ENCODE results near the gene CHCHD3. TPM values are rescaled to one million over a fixed set of nuclear protein-coding genes. Genes with fewer than 3 reads are reported as not detected.

CHCHD3 gene
- total RNA-seq, 1 donor from 2014 or later = 61.5 TPM

- H3K27ac Mint-ChIP-seq (ENCODE audit: unreplicated experiment) = no peak overlapping the region
- H3K4me1 Mint-ChIP-seq (ENCODE audit: low read depth, unreplicated experiment) = peaks cover 2% of the 10 kb centered on the region
- H3K9me3 Mint-ChIP-seq (ENCODE audit: unreplicated experiment) = no peaks in the 10 kb centered on the region
- no peak for DNase-seq
- no peak for TF ChIP-seq CTCF (IDR thresholded peaks at IDR 0.05; ENCODE audit: partially characterized antibody, unreplicated experiment)
- no peaks in the 10 kb centered on the region for H3K36me3 Mint-ChIP-seq (ENCODE audit: unreplicated experiment)
- H3K27me3 Mint-ChIP-seq (ENCODE audit: unreplicated experiment) = no peaks in the 10 kb centered on the region
- no peak overlapping the region for H3K4me3 Mint-ChIP-seq (ENCODE audit: unreplicated experiment)
Observed at GRCh38 chr7:132940084-132940483, 141.8 kb downstream of the CHCHD3 start.

GRCh38 chr7:132939495-132939894 is 142.4 kb downstream of the CHCHD3 start:
- Mint-ChIP-seq H3K27me3 (ENCODE audit: unreplicated experiment) (no peaks in the 10 kb centered on the region), H3K4me1 (ENCODE audit: low read depth, unreplicated experiment) (peaks cover 2% of the 10 kb centered on the region), H3K9me3 (ENCODE audit: unreplicated experiment) (no peaks in the 10 kb centered on the region), H3K27ac (ENCODE audit: unreplicated experiment) (no peak overlapping the region), H3K36me3 (ENCODE audit: unreplicated experiment) (no peaks in the 10 kb centered on the region), H3K4me3 (ENCODE audit: unreplicated experiment) (no peak overlapping the region)
- TF ChIP-seq CTCF (IDR thresholded peaks at IDR 0.05; ENCODE audit: partially characterized antibody, unreplicated experiment) = no peak
- DNase-seq = no peak

- TF ChIP-seq CTCF (IDR thresholded peaks at IDR 0.05; ENCODE audit: partially characterized antibody, unreplicated experiment) = no peak
- H3K9me3 Mint-ChIP-seq (ENCODE audit: unreplicated experiment) = no peaks in the 10 kb centered on the region
- no peaks in the 10 kb centered on the region for H3K36me3 Mint-ChIP-seq (ENCODE audit: unreplicated experiment)
- H3K4me3 Mint-ChIP-seq (ENCODE audit: unreplicated experiment) = no peak overlapping the region
- H3K27ac Mint-ChIP-seq (ENCODE audit: unreplicated experiment) = no peak overlapping the region
- DNase-seq = no peak
- no peaks in the 10 kb centered on the region for H3K27me3 Mint-ChIP-seq (ENCODE audit: unreplicated experiment)
- peaks cover 5% of the 10 kb centered on the region for H3K4me1 Mint-ChIP-seq (ENCODE audit: low read depth, unreplicated experiment)
Observed at GRCh38 chr7:132937286-132937685, 144.6 kb downstream of the CHCHD3 start.

- H3K27me3 Mint-ChIP-seq (ENCODE audit: unreplicated experiment) = no peaks in the 10 kb centered on the region
- no peak for TF ChIP-seq CTCF (IDR thresholded peaks at IDR 0.05; ENCODE audit: partially characterized antibody, unreplicated experiment)
- no peak for DNase-seq
- no peaks in the 10 kb centered on the region for H3K9me3 Mint-ChIP-seq (ENCODE audit: unreplicated experiment)
- peaks cover 9% of the 10 kb centered on the region for H3K4me1 Mint-ChIP-seq (ENCODE audit: low read depth, unreplicated experiment)
- no peaks in the 10 kb centered on the region for H3K36me3 Mint-ChIP-seq (ENCODE audit: unreplicated experiment)
- H3K27ac Mint-ChIP-seq (ENCODE audit: unreplicated experiment) = no peak overlapping the region
- H3K4me3 Mint-ChIP-seq (ENCODE audit: unreplicated experiment) = no peak overlapping the region
Observed at GRCh38 chr7:132935608-132936007, 146.3 kb downstream of the CHCHD3 start.

- DNase-seq = no peak
- H3K27ac Mint-ChIP-seq (ENCODE audit: unreplicated experiment) = no peak overlapping the region
- no peak overlapping the region for H3K4me3 Mint-ChIP-seq (ENCODE audit: unreplicated experiment)
- H3K27me3 Mint-ChIP-seq (ENCODE audit: unreplicated experiment) = no peaks in the 10 kb centered on the region
- no peaks in the 10 kb centered on the region for H3K36me3 Mint-ChIP-seq (ENCODE audit: unreplicated experiment)
- TF ChIP-seq CTCF (IDR thresholded peaks at IDR 0.05; ENCODE audit: partially characterized antibody, unreplicated experiment) = no peak
- H3K4me1 Mint-ChIP-seq (ENCODE audit: low read depth, unreplicated experiment) = peaks cover 9% of the 10 kb centered on the region
- H3K9me3 Mint-ChIP-seq (ENCODE audit: unreplicated experiment) = no peaks in the 10 kb centered on the region
Observed at GRCh38 chr7:132934017-132934416, 147.9 kb downstream of the CHCHD3 start.
